ENCODE results near the gene TAS2R41.

Gene TAS2R41

GRCh38 chr7:143444063-143444782 lies 33.5 kb upstream of the TAS2R41 start:
- Histone ChIP-seq H3K9me3 (ENCODE audit: control insufficient read depth, low read length) (no peaks in the 10 kb centered on the region), H3K4me3 (ENCODE audit: extremely low read depth, insufficient read depth, low read length, poor library complexity, severe bottlenecking) (no peak overlapping the region), H3K36me3 (ENCODE audit: control insufficient read depth, insufficient read depth, low read length) (no peaks in the 10 kb centered on the region), H3K27ac (ENCODE audit: low read depth, low read length, severe bottlenecking) (no peak overlapping the region), H3K4me1 (ENCODE audit: control insufficient read depth, insufficient read depth, low read length, poor library complexity, severe bottlenecking) (peaks cover 6% of the 10 kb centered on the region)
- WGBS, 2 experiments (ENCODE audit: insufficient coverage in 2 of 2): 86 to 89% methylated on average over 4 of the region's 6 CpGs

DNA sequence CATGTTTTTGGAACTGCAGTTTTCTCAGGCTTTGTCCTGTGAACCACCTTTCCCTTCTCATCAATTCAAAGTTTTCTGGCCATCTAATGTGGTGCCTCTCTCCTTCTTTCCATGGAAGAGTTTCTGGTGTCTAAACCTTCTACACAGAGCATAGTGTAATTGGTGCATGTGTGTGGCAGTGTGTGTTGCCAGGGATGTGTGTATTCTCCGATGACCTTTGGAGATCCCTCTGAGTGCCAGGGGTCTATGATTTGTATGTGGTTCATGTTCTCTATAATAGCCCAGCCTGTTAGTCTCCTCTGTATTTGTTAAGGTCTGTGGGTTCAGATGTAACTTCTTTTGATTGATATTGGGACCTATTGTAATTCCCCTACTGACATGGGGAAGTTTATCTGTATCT lies 32.9 kb upstream of the TAS2R41 start:
- peaks cover 6% of the 10 kb centered on the region for H3K4me1 ChIP-seq (ENCODE audit: control insufficient read depth, insufficient read depth, low read length, poor library complexity, severe bottlenecking)
- H3K27ac ChIP-seq (ENCODE audit: low read depth, low read length, severe bottlenecking): peak overlapping the region; percentile 70
- no peaks in the 10 kb centered on the region for H3K9me3 ChIP-seq (ENCODE audit: control insufficient read depth, low read length)
- no peaks in the 10 kb centered on the region for H3K36me3 ChIP-seq (ENCODE audit: control insufficient read depth, insufficient read depth, low read length)
- H3K4me3 ChIP-seq (ENCODE audit: extremely low read depth, insufficient read depth, low read length, poor library complexity, severe bottlenecking): no peak overlapping the region
- 100% methylated on average over 1 of the region's 1 CpG; no CpG with 5 or more reads in 1 of the 2 experiments for WGBS, 2 experiments (ENCODE audit: insufficient coverage in 2 of 2)

GRCh38 chr7:143447466-143447865 lies 30.2 kb upstream of the TAS2R41 start:
- H3K4me3 ChIP-seq (ENCODE audit: extremely low read depth, insufficient read depth, low read length, poor library complexity, severe bottlenecking): no peak overlapping the region
- WGBS, 2 experiments (ENCODE audit: insufficient coverage in 2 of 2): 60 to 80% methylated on average over 1 of the region's 3 CpGs
- H3K27ac ChIP-seq (ENCODE audit: low read depth, low read length, severe bottlenecking): peak overlapping the region; percentile 71
- H3K9me3 ChIP-seq (ENCODE audit: control insufficient read depth, low read length): no peaks in the 10 kb centered on the region
- H3K4me1 ChIP-seq (ENCODE audit: control insufficient read depth, insufficient read depth, low read length, poor library complexity, severe bottlenecking): peaks cover 6% of the 10 kb centered on the region
- H3K36me3 ChIP-seq (ENCODE audit: control insufficient read depth, insufficient read depth, low read length): no peaks in the 10 kb centered on the region

DNA sequence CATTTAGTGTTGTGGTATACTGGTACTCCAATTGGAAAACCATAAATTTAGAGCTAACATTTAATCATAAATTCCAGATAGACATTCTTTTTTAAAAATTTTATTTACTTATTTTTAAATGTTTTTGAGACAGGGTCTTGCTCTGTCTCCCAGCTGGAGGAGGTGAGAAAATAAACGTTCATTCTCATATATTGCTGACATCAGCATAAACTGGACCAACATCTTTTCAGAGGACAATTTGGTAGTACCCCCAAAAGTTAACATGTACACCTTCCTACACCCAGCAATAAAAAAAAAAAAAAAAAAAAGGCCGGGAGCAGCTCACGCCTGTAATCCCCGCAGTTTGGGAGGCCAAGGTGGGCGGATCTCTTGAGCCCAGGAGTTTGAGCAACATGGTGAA lies 29.2 kb upstream of the TAS2R41 start:
- no peak overlapping the region for H3K4me3 ChIP-seq (ENCODE audit: extremely low read depth, insufficient read depth, low read length, poor library complexity, severe bottlenecking)

GRCh38 chr7:143449793-143450192 lies 27.9 kb upstream of the TAS2R41 start:
- 100% methylated on average over 1 of the region's 3 CpGs; no CpG with 5 or more reads in 1 of the 2 experiments for WGBS, 2 experiments (ENCODE audit: insufficient coverage in 2 of 2)
- H3K27ac ChIP-seq (ENCODE audit: low read depth, low read length, severe bottlenecking): no peak overlapping the region
- no peaks in the 10 kb centered on the region for H3K36me3 ChIP-seq (ENCODE audit: control insufficient read depth, insufficient read depth, low read length)
- H3K4me3 ChIP-seq (ENCODE audit: extremely low read depth, insufficient read depth, low read length, poor library complexity, severe bottlenecking): no peak overlapping the region
- peaks cover 6% of the 10 kb centered on the region for H3K4me1 ChIP-seq (ENCODE audit: control insufficient read depth, insufficient read depth, low read length, poor library complexity, severe bottlenecking)
- H3K9me3 ChIP-seq (ENCODE audit: control insufficient read depth, low read length): no peaks in the 10 kb centered on the region

More for the DNA sequence above, 29.2 kb upstream of the TAS2R41 start:
- H3K27ac ChIP-seq (ENCODE audit: low read depth, low read length, severe bottlenecking): no peak overlapping the region
- peaks cover 6% of the 10 kb centered on the region for H3K4me1 ChIP-seq (ENCODE audit: control insufficient read depth, insufficient read depth, low read length, poor library complexity, severe bottlenecking)
- WGBS, 2 experiments (ENCODE audit: insufficient coverage in 2 of 2): 85 to 100% methylated on average over 2 to 3 of the region's 5 CpGs
- H3K9me3 ChIP-seq (ENCODE audit: control insufficient read depth, low read length): no peaks in the 10 kb centered on the region
- no peaks in the 10 kb centered on the region for H3K36me3 ChIP-seq (ENCODE audit: control insufficient read depth, insufficient read depth, low read length)

GRCh38 chr7:143451122-143451521 lies 26.6 kb upstream of the TAS2R41 start:
- no peaks in the 10 kb centered on the region for H3K9me3 ChIP-seq (ENCODE audit: control insufficient read depth, low read length)

GRCh38 chr7:143451746-143452145 lies 25.9 kb upstream of the TAS2R41 start:
- Histone ChIP-seq H3K4me3 (ENCODE audit: extremely low read depth, insufficient read depth, low read length, poor library complexity, severe bottlenecking) (no peak overlapping the region), H3K36me3 (ENCODE audit: control insufficient read depth, insufficient read depth, low read length) (no peaks in the 10 kb centered on the region), H3K4me1 (ENCODE audit: control insufficient read depth, insufficient read depth, low read length, poor library complexity, severe bottlenecking) (no peaks in the 10 kb centered on the region), H3K27ac (ENCODE audit: low read depth, low read length, severe bottlenecking) (no peak overlapping the region), H3K9me3 (ENCODE audit: control insufficient read depth, low read length) (no peaks in the 10 kb centered on the region)
- WGBS, 2 experiments (ENCODE audit: insufficient coverage in 2 of 2): 80 to 86% methylated on average over 1 of the region's 1 CpG

More at GRCh38 chr7:143451122-143451521, 26.6 kb upstream of the TAS2R41 start:
- Histone ChIP-seq H3K4me3 (ENCODE audit: extremely low read depth, insufficient read depth, low read length, poor library complexity, severe bottlenecking) (no peak overlapping the region), H3K4me1 (ENCODE audit: control insufficient read depth, insufficient read depth, low read length, poor library complexity, severe bottlenecking) (no peaks in the 10 kb centered on the region), H3K27ac (ENCODE audit: low read depth, low read length, severe bottlenecking) (no peak overlapping the region), H3K36me3 (ENCODE audit: control insufficient read depth, insufficient read depth, low read length) (no peaks in the 10 kb centered on the region)

- Histone ChIP-seq H3K9me3 (ENCODE audit: control insufficient read depth, low read length) (no peaks in the 10 kb centered on the region), H3K36me3 (ENCODE audit: control insufficient read depth, insufficient read depth, low read length) (no peaks in the 10 kb centered on the region), H3K4me3 (ENCODE audit: extremely low read depth, insufficient read depth, low read length, poor library complexity, severe bottlenecking) (no peak overlapping the region), H3K27ac (ENCODE audit: low read depth, low read length, severe bottlenecking) (no peak overlapping the region), H3K4me1 (ENCODE audit: control insufficient read depth, insufficient read depth, low read length, poor library complexity, severe bottlenecking) (no peaks in the 10 kb centered on the region)
- 73 to 100% methylated on average over 1 of the region's 2 CpGs for WGBS, 2 experiments (ENCODE audit: insufficient coverage in 2 of 2)
These were observed 25.2 kb upstream of the TAS2R41 start for GRCh38 chr7:143452495-143452894.

DNA sequence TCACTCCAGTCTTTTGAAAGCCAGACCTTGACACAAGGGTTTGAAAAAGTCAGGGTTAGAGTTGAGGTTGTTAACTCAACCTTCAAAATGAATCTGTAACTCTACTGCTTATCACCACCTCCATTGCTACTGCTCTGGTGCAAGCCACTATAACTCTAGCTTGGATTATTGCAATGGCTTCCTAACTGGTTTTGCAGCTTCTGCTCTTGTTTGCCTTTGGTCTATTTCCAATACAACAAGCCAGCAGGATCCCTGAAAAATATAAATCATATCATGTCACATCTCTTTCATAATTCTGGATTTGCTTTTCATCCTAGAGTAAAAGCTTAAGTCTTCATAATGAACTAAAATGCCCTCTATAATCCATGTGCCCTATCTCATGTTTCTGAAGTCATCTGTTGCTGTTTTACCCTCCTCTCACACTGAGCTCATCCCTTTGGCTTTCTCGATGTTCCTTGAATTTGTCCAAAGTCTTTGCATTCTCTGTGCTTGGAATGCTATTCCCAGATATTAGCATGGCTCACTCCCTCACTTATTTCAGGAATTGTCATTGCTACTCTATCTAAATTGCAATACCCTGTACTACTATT lies 23.5 kb upstream of the TAS2R41 start:
- no peak overlapping the region for H3K27ac ChIP-seq (ENCODE audit: low read depth, low read length, severe bottlenecking)
- no peaks in the 10 kb centered on the region for H3K9me3 ChIP-seq (ENCODE audit: control insufficient read depth, low read length)
- H3K4me1 ChIP-seq (ENCODE audit: control insufficient read depth, insufficient read depth, low read length, poor library complexity, severe bottlenecking): no peaks in the 10 kb centered on the region
- 93 to 100% methylated on average over 1 of the region's 1 CpG for WGBS, 2 experiments (ENCODE audit: insufficient coverage in 2 of 2)
- H3K4me3 ChIP-seq (ENCODE audit: extremely low read depth, insufficient read depth, low read length, poor library complexity, severe bottlenecking): no peak overlapping the region
- H3K36me3 ChIP-seq (ENCODE audit: control insufficient read depth, insufficient read depth, low read length): no peaks in the 10 kb centered on the region

DNA sequence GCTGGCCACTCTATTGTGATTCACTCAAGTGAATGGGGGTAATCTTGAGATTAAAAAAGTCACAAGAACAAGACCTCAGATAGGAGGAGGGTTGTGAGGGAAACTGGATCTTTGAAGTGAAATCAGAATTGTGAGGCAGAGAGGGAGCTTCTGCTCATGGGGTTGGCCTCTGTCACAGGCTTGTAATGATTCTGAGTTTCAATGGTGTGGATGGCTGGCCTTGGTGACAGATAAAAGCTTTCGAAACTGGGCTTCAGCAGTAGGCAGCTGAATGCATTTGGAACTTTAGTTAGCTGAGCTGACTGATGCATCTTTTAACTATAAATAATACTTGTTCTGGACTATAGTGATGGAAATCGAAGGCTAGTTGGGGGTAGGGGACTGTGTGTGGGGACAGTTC lies 22.2 kb upstream of the TAS2R41 start:
- Histone ChIP-seq H3K4me3 (ENCODE audit: extremely low read depth, insufficient read depth, low read length, poor library complexity, severe bottlenecking) (no peak overlapping the region), H3K9me3 (ENCODE audit: control insufficient read depth, low read length) (no peaks in the 10 kb centered on the region), H3K36me3 (ENCODE audit: control insufficient read depth, insufficient read depth, low read length) (no peaks in the 10 kb centered on the region), H3K27ac (ENCODE audit: low read depth, low read length, severe bottlenecking) (no peak overlapping the region), H3K4me1 (ENCODE audit: control insufficient read depth, insufficient read depth, low read length, poor library complexity, severe bottlenecking) (no peaks in the 10 kb centered on the region)
- no CpG with 5 or more reads among the region's 2 CpGs for WGBS, 2 experiments (ENCODE audit: insufficient coverage in 2 of 2)

DNA sequence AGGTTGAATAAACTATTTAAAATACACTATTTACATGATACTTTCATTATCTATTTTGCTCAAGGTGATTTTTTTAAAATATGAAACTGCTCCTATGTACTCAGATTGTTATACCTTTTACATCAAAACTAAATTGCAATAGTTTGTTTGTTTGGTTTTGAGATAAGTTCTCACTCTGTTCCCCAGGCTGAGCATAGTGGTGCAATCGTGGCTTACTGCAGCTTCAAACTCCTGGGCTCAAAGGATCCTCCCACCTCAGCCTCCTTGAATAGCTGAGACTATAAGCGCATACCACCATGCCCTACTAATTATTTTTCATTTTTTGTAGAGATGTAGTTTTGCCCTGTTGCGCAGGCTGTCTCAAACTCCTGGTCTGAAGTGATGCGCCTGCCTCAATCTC lies 21.7 kb upstream of the TAS2R41 start:
- Histone ChIP-seq H3K36me3 (ENCODE audit: control insufficient read depth, insufficient read depth, low read length) (no peaks in the 10 kb centered on the region), H3K27ac (ENCODE audit: low read depth, low read length, severe bottlenecking) (no peak overlapping the region), H3K4me3 (ENCODE audit: extremely low read depth, insufficient read depth, low read length, poor library complexity, severe bottlenecking) (no peak overlapping the region), H3K4me1 (ENCODE audit: control insufficient read depth, insufficient read depth, low read length, poor library complexity, severe bottlenecking) (no peaks in the 10 kb centered on the region), H3K9me3 (ENCODE audit: control insufficient read depth, low read length) (no peaks in the 10 kb centered on the region)
- 79 to 95% methylated on average over 2 of the region's 4 CpGs for WGBS, 2 experiments (ENCODE audit: insufficient coverage in 2 of 2)
